ENCODE data around the gene OTUB1. TPM values are rescaled to one million over a fixed set of nuclear protein-coding genes. Genes with fewer than 3 reads are reported as not detected.

Gene OTUB1
- total RNA-seq, 1 experiment from 2014 or later = 87.0 TPM

DNA sequence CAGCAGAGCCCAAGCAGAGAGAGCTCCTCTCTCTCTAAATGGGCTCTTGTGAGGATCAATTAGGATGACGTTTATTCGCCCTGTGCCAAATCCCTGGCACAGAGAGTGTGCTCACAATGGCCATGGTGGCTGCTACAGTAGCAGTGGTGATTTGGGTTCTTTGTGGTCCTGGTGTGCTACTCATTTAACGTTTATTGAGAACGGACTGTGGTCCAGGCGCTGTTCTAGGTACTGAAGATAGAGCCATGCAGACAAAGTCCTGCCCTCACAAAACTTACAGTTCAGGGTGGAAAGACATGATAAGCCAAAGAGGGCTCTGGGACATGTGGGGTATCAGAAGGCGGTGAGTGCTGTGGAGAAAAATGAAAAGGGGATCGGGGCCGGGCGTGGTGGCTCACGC, 5.3 kb downstream of the OTUB1 start:
- no peaks in the 10 kb centered on the region for H3K27me3 ChIP-seq (ENCODE audit: insufficient read depth, low read length)
- TF ChIP-seq, protein P1, sequence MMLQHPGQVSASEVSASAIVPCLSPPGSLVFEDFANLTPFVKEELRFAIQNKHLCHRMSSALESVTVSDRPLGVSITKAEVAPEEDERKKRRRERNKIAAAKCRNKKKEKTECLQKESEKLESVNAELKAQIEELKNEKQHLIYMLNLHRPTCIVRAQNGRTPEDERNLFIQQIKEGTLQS (IDR thresholded peaks at IDR 0.05) = no peak
- TF ChIP-seq EGR1 (IDR thresholded peaks at IDR 0.05; ENCODE audit: low read depth) = no peak
- BruUV-seq (replicated peaks) = no TSS peak
- ChIA-PET RAD21 (ENCODE audit: low non-redundant PET in 1 of 2, low total read pairs in 2 of 2, uncharacterized antibody in 2 of 2, unreplicated experiment in 2 of 2) (no interaction called here), CTCF (no interaction called here), POLR2A (no interaction called here)
- peaks cover 44% of the 10 kb centered on the region for H3K79me2 ChIP-seq (ENCODE audit: insufficient read depth, low read length)
- H3K27ac ChIP-seq (ENCODE audit: low read depth, low read length) = no peak overlapping the region
- intact Hi-C loops (cut with micrococcal nuclease) = no loop called here
- no peaks in the 10 kb centered on the region for H3K9me2 ChIP-seq (ENCODE audit: insufficient read depth)
- H2AFZ ChIP-seq (ENCODE audit: low read depth, low read length, poor library complexity, severe bottlenecking) = no peak overlapping the region
- peaks cover 8 to 39% of the 10 kb centered on the region in 2 experiments for H3K36me3 ChIP-seq (ENCODE audit: control insufficient read depth in 1 of 2, insufficient read depth in 2 of 2, low read length in 2 of 2)
- ATAC-seq (no peak), DNase-seq (ENCODE audit: low read depth, low spot score) (no peak)
- no peaks in the 10 kb centered on the region for H4K20me1 ChIP-seq (ENCODE audit: insufficient read depth)
- no peak overlapping the region for H3K4me3 ChIP-seq (replicated peaks in 1 of 2; ENCODE audit: low read depth in 1 of 2, low read length in 2 of 2)
- peaks cover 3 to 18% of the 10 kb centered on the region in 2 experiments; a peak in 3 of 4 replicates for H3K4me1 ChIP-seq (ENCODE audit: control insufficient read depth in 1 of 2, insufficient read depth in 2 of 2, low read length in 2 of 2)
- no peak overlapping the region for H3K9ac ChIP-seq (ENCODE audit: low read length)
- H3K9me3 ChIP-seq (ENCODE audit: control insufficient read depth in 1 of 2, insufficient read depth in 1 of 2, low read depth in 1 of 2, low read length in 2 of 2) = no peaks in the 10 kb centered on the region
- no peak overlapping the region for H3K4me2 ChIP-seq (ENCODE audit: low read length)

DNA sequence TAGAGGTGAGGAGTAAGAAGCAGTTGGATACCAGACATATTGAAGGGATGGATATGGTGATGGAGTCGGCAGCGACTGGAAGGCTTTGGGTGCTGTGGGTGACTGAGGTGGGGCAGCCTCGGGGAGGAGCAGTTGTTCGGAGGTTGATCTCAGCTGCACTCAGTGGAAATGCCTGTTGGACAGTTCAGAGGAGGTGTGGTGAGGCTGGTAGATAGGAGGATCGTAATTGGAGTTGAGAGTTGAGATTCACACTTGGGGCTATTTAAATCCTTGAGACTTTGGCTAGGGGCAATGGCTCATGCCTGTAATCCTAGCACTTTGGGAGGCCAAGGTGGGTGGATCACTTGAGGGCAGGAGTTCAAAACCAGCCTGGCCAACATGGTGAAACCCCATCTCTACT, 6.9 kb downstream of the OTUB1 start:
- no peaks in the 10 kb centered on the region for H3K9me3 ChIP-seq (ENCODE audit: control insufficient read depth in 1 of 2, insufficient read depth in 1 of 2, low read depth in 1 of 2, low read length in 2 of 2)
- no TSS peak for BruUV-seq (replicated peaks)
- POLR2A ChIA-PET = interaction anchor here (0.6 kb wide), 1 partner anchor 58 kb away, joined by 3 read pairs; no protein-coding TSS in a partner anchor
- TF ChIP-seq, protein P1 (IDR thresholded peaks at IDR 0.05) = no peak
- TF ChIP-seq TCF7L2 (IDR thresholded peaks at IDR 0.05; ENCODE audit: borderline replicate concordance, extremely low read depth, insufficient read depth, insufficient read length) (no peak), RAD21 (IDR thresholded peaks at IDR 0.05; ENCODE audit: low read depth) (no peak), EGR1 (IDR thresholded peaks at IDR 0.05; ENCODE audit: low read depth) (no peak), SIN3A (IDR thresholded peaks at IDR 0.05; ENCODE audit: low read depth) (no peak), POLR2A (IDR thresholded peaks at IDR 0.05; ENCODE audit: borderline replicate concordance, extremely low read depth, insufficient read depth, insufficient read length) (no peak), CBX3 (IDR thresholded peaks at IDR 0.05; ENCODE audit: low read depth) (no peak), SP1 (IDR thresholded peaks at IDR 0.05; ENCODE audit: low read depth) (no peak)
- intact Hi-C loops (cut with micrococcal nuclease) = no loop called here
- no peak overlapping the region for H3K4me2 ChIP-seq (ENCODE audit: low read length)
- H3K27me3 ChIP-seq (ENCODE audit: insufficient read depth, low read length) = no peaks in the 10 kb centered on the region
- H3K79me2 ChIP-seq (ENCODE audit: insufficient read depth, low read length) = peaks cover 29% of the 10 kb centered on the region
- no peak overlapping the region for H3K4me3 ChIP-seq (replicated peaks in 1 of 2; ENCODE audit: low read depth in 1 of 2, low read length in 2 of 2)
- H3K36me3 ChIP-seq (ENCODE audit: control insufficient read depth in 1 of 2, insufficient read depth in 2 of 2, low read length in 2 of 2) = peaks cover 13 to 47% of the 10 kb centered on the region in 2 experiments
- no peaks in the 10 kb centered on the region for H3K9me2 ChIP-seq (ENCODE audit: insufficient read depth)
- ATAC-seq (no peak), DNase-seq (ENCODE audit: low read depth, low spot score) (no peak)
- no peak overlapping the region for H3K27ac ChIP-seq (ENCODE audit: low read depth, low read length)
- CTCF ChIA-PET = no interaction called here
- RAD21 ChIA-PET (ENCODE audit: low non-redundant PET in 1 of 2, low total read pairs in 2 of 2, uncharacterized antibody in 2 of 2, unreplicated experiment in 2 of 2) = no interaction called here
- H4K20me1 ChIP-seq (ENCODE audit: insufficient read depth) = no peaks in the 10 kb centered on the region
- peaks cover 0 to 7% of the 10 kb centered on the region in 2 experiments; a peak in 1 of 4 replicates for H3K4me1 ChIP-seq (ENCODE audit: control insufficient read depth in 1 of 2, insufficient read depth in 2 of 2, low read length in 2 of 2)
- H2AFZ ChIP-seq (ENCODE audit: low read depth, low read length, poor library complexity, severe bottlenecking) = no peak overlapping the region
- no peak overlapping the region for H3K9ac ChIP-seq (ENCODE audit: low read length)
